NCI-H2171 treated with DMSO at 0.1 percent for 48 hours (cell line): Measurements from ENCODE around the gene SLC25A34.
"Not testable (repeated sequence)": the region's sequence is repeated elsewhere in the genome, so short reads cannot be mapped to it uniquely, and the experiment has no call there.

Source experiments
- DNase-seq: peaks from one replicate; lab custom pipeline; 2025; lab: John Stamatoyannopoulos, UW

SLC25A34 gene

DNA sequence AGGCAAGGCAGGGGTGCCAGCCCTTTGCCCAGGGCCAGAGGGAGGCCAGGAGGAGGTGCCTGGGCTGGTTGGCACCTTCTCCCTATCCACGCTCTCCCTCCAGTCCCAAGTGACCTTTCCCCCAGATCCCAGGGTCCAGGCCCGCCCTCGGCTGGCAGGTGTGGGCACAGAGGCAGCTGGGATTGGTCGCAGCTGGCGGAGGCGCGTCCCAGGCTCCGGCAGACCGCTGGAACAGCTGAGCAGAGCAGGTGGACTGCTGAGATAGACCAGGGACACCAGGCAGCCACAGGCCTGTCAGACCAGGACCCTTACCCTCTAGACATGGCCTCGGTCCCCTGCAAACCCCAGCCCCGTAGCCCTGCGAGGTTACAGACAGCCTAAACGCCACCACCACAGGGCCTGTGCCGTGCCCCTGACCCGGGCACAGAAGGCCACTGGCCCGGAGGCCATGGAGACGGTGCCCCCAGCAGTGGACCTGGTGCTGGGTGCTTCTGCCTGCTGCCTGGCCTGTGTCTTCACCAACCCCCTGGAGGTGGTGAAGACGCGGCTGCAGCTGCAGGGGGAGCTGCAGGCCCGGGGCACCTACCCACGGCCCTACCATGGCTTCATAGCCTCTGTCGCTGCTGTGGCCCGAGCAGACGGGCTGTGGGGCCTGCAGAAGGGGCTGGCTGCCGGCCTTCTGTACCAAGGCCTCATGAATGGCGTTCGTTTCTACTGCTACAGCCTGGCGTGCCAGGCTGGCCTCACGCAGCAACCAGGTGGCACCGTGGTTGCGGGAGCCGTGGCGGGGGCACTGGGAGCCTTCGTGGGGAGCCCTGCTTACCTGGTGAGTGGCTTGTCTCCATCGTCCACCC lies at the start of gene SLC25A34:
SLC25A34 (plus strand) TSS at position 221 of the 854 bp plus-strand sequence; CDS start at position 449, 228 bp downstream.
- peak; percentile 70 for DNase-seq

DNA sequence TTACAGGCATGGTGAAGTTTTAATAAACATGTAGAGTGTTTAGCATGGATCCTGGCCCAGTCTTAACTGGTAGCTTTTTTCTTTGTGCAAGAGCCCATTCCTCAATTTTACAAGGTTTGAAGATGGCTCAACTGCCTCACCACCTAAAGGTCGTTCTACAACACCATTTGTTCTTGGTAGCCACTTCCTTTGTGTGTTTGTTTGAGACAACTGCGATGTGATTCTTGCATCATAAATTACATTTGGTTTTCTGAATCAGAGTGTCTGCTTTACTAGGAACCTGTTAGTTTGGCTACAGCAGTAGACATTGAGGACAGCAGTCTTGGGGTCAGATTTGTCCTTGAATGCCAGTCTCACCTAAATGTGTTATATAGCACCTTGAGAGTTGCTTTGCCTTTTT lies 48.6 kb upstream of the SLC25A34 start:
- DNase-seq: no peak

DNA sequence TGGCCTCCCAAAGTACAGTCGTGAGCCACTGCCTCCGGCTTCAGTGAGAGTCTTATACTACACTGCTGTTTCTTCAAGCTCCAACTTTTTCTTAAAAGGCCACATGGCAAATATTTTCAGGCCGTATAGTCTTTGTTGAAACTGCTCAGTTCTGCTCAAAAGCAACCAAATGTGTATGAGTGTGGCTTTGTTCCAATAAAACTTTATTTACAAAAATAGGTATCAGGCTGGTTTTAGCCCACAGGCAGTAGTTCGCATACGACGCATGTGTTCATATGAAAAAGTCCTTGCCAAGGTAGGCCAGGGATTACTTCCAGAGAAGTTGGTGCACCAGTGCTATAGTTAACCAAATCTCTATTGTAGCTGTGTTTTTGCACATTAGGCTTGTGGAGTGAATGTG lies 45.7 kb upstream of the SLC25A34 start:
- no peak for DNase-seq

DNA sequence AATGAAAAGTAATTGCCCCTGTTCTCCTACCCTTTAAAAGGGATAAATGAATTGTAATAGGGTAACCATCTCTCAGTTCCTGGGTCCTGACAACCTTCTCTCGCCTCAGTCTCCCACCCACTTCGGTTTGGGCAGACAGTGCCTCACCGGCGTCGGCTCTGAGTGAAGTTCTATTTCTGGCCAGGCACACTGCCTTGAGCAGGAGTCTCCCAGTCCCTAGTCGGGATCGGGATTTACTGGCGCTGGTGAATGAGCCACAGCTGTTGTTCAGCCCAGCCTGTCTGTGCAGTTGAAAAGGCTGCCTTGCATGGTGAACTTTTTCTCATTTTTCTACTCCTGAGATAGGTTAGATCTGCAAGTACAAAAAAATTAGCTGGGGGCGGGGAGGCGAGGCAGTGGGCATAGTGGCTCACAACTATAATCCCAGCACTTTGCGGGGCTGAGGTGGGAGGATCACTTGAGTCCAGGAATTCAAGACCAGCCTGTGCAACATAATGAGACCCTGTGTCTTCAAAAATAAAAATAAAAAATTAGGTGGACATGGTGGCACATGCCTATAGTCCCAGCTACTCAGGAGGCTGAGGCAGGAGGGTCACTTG lies 44.5 kb upstream of the SLC25A34 start:
- DNase-seq: no peak

DNA sequence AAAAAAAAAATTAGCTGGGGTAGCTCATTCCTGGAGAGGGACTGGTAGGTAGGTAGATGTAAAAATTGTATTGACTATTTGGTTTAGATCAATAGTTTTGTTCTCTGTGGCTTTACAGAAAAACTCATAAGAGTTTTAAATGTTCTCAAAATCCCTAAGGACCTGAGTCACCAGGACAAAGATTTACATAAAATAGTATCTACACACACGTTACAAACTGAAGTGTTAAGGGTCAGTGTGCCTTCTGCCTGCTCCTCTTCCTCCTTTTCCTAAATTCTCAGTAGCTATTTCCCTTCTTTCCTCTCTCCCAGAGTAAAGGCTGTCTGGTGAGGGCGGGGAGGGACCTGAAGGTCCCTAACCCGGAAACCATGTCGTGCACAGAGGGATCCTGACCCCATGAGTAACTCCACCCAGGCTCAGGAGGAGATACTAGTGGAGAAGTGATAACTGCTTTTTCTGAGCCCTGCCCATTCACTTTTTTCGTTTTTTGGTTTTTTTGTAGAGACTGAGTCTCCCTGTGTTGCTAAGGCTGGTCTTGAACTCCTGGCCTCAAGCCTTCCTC lies 43.9 kb upstream of the SLC25A34 start:
- DNase-seq: no peak

DNA sequence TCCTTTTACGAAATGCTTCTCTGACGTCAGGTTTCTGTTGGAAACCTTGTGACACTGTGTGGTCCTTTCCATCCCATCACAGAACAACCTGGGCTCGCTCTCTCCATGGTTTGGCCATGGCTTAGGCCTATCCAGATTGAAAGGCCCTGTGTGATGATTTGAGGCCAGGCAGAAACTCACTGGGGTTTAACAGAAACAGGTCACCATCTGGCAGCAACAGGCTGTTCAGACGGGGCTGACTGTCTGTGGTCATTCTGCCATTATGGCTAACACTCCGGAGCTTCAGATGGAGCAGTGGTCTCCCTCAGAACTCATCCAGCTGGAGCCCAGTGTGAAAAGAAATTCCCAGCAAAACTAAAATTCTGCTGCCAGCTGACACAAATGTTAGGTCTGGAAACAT lies 42.7 kb upstream of the SLC25A34 start:
- DNase-seq: no peak

DNA sequence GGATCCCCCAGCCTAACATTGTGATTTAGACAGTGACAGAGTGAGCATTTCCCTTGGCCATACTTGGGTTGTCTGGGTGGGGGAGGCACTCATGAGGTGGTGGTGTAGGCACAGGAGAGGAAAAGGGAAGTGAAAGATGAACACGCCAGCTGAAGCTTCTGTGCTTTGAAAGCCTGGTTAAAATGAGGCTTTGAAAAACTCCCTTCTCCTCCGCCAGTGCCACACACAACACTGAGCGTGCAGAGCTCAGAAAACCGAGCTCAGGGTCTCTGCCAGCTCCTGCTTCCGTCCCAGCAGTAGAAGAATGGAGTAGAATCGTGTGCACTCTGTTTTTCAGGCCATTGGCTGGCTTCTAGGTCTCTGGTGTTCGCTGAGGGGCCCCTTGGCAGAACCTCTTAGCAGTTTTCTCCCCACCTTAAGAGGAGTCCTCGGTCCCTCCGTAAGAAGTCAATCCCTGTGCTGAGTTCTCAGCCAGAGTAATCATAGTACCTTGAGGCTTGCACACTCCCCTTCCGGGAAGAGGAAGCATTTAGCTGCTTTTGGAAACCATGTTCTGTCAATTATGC lies 39.0 kb upstream of the SLC25A34 start:
- no peak for DNase-seq

DNA sequence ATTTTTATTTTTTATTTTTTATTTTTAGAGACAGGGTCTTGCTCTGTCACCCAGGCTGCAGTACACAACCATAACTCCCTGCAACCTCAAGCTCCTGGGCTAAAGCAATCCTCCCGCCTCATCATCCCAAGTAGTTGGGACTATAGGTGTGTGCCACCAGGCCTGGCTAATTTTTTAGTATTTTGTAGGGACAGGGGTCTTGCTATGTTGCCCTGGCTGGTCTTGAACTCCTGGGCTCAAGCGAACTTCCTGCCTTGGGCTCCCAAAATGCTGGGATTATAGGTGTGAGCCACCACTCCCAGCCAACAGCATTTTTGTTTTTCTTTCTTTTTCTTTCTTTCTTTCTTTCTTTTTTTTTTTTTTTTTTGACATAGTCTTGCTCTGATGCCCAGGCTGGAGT lies 37.9 kb upstream of the SLC25A34 start:
- no peak for DNase-seq

DNA sequence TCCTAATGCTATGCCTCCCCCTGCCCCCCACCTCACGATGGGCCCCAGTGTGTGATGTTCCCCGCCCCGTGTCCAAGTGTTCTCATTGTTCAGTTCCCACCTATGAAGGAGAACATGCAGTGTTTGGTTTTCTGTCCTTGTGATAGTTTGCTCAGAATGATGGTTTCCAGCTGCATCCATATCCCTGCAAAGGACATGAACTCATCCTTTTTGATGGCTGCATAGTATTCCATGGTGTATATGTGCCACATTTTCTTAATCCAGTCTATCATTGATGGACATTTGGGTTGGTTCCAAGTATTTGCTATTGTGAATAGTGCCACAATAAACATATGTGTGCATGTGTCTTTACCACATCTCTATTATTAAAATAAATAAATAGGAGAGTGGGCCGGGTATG lies 36.7 kb upstream of the SLC25A34 start:
- not testable (repeated sequence) for DNase-seq

DNA sequence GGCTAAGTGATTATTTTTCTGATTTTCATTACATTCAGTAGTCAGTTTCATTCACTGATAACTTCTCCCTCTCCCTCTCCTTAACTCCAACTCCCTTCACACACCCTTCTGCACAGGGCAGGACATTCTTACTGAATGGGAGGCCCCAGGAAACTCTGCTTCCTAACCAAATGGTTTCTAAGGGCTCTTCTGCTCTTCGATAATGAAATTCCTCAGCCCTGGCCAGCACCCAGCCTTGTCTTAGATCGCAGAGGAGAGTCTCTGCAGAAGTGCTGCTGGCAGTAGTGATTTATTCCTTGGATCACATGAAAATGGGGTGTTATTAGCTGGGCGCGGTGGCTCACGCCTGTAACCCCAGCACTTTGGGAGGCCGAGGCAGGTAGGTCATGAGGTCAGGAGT lies 35.5 kb upstream of the SLC25A34 start:
- DNase-seq: no peak

DNA sequence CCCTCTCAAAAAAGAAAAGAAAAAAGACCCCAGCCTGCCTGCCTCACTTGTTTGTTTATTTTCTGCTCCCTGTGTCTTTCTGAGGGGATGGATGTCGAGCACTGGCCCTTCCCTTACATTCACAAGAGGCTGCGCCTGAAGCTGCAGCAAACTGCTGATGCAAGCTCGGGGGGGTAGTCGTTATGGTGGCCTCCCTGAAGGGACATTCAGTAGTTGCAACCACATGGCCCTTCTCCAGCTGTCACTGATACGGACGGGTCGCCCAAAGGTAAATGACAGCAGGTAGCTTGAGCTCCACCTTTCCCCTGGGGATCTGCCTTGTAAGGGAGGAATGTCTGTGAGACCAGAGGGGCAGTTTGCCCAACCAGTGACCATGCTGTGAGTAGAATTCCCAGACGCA lies 34.3 kb upstream of the SLC25A34 start:
- DNase-seq: peak; percentile 16

DNA sequence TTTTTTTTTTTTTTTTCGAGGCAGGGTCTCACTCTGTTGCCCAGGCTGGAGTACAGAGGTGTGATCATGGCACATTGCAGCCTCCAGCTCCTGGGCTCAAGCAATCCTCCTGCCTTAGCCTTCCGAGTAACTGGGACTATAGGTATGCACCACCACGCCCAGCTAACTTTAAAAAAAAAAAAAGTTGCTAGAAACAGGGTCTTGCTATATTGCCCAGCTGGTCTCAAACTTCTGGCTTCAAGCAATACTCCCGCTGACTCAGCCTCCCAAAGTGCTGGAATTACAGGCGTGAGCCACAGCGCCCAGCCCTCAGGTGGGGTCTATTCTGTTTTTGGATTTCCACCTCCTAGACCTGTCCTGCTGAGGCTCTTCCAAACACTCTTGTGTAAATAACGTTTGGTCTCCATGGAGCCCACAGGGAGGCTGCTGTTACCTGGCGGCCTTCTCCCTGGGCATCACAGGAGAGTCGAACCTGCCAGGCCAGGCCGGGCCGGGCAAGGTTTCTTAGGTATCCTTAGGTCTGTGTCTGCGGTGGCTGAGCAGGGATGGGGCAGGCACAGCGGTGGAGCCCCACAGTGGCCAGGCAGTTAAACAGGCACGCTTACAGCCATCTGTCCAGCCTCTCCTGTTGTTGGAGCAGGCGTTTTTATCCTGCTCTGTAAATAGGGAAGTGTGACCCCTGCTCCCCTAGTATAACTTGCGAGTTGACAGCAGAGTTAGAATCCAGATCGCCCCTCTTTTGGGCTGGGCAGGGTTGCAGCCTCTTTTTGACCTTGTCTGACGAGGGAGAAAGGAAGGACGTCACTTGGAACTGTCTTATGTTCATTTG lies 33.1 kb upstream of the SLC25A34 start:
- no peak for DNase-seq

DNA sequence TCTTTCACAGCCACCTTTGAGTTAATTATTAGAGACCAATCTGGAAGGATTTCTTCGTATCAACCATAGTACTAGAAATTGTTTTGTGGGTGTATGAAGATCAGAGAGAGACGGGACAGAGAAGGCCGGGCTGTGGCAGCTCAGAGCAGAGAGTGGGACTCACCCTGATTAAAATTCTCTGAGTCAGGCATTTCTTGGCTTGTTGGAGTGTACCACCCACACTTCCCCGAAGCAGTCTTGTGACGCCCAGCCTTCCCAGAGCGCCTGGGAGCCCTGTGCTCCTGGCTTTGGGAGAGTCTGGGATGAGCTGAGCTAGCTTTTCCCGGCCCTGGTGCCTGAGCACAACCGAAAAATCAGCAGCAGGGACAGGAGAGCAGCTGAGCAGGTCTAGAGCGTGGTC lies 32.5 kb upstream of the SLC25A34 start:
- DNase-seq: no peak

DNA sequence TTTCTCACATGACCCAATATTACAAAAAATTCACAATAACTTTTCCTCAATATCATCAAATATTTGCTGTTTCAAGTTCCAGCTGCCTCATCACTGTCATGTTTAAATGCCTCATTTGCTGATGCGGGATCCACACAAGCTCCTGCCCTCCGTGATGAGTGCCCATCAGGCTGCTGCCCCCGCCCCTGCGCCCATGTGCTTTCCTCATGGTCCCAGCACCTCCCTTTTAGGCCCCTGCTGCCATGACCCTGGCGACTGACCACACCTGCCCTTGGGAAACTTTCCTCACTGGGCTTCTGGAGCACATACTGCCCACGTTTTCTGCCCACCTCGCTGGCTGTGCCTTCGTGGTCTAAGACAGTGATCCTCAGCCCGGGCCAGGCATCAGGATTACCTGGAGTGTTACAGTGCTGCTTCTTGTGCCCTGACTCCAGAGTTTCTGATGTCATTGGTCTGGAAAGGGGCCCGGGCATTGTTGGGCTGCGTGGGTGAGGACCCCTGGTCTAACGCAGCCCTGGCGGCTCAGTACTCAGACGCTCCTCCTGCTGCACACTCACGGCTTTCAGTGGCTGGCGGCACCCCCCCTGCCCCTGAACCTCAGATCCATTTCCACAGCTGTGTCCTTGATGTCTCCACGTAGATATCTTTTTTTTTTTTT lies 31.4 kb upstream of the SLC25A34 start:
- no peak for DNase-seq

DNA sequence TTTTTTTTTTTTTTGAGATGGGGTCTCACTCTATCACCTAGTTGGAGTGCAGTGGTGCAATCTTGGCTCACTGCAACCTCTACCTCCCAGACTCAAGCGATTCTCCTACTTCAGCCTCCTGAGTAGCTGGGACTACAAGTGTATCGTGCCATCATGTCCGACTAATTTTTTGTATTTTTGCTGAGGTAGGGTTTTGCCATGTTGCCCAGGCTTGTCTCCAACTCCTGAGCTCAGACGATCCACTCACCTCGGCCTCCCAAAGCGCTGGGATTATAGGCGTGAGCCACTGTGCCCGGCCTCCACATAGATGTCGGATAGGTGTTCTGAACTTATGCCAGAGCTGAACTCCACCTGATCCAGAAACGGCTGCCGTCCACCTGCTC lies 30.9 kb upstream of the SLC25A34 start:
- DNase-seq: no peak

DNA sequence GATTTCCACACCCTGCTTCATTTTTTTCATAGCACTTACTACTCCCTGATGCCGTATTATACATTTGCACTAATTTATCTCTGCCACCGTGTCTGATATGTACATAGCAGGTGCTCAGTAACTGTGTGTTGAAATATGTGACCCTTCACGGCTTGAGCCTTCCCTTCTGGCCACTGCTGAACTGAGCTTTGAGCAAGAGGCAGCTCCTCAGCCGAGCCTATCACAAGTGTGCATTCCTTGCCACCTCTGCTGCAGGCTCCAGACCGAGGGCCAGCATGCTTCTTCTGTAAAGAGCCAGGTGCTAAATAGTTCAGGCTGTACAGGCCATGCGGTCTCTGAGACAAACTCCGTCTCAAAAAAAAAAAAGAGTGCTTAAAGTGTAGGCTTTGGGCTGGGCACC lies 29.3 kb upstream of the SLC25A34 start:
- no peak for DNase-seq

DNA sequence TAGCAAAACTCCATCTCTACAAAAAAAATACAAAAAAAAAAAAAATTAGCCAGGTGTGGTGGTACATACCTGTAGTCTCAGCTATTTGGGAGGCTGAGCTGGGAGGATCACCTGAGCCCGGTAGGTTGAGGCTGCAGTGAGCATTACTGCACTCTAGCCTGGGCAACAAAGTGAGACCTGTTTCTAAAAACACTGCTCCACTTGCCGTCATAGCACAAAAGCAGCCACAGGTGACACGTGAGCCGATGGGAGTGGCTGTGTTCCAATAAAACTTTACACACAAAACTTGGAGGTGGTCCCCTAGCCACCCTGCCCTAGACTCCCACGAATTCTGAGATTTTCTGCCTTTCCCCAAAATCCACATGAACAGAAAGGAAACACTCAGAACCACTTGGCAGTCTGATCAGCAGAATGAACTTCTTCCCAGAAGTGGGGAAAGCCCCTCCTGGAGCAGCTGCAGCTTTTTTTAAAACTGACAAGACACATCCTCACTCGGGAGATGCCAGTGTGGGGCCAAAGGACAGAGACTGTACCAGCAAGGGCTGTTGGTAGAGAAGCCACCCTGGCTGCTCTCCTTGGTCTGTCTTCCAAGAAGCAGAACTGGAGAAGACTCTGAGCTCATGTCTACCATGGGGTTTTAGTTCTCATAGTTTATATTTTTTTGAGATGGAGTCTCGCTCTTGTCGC lies 28.7 kb upstream of the SLC25A34 start:
- no peak for DNase-seq

DNA sequence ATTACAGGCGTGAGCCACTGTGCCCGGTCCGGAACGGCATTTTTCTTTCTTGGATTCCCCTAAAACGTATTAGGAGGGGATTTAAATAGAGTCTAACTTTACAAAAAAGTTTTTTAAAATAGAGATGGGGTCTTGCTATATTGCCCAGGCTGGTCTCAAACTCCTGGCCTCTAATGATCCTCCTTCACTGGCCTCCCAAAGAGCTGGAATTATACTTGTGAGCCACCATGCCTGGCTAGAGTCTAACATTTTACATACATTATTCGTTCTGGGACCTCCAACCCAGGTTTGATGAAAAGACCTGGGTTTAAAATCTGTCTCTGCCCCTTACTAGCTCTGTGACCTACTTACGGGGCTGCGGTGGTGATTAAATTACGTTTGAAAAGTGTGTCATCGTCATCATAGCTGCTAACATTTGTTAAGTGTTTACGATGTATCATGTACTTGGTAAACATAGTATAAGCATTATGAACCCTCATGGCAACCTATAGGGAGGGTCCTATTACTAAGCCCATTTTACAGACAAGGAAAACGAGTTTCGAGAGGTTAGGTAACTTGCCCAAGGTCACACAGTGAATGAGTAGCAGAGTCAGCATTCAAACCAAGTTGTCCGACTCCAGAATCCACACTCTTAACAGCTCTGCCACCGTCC lies 27.4 kb upstream of the SLC25A34 start:
- no peak for DNase-seq

DNA sequence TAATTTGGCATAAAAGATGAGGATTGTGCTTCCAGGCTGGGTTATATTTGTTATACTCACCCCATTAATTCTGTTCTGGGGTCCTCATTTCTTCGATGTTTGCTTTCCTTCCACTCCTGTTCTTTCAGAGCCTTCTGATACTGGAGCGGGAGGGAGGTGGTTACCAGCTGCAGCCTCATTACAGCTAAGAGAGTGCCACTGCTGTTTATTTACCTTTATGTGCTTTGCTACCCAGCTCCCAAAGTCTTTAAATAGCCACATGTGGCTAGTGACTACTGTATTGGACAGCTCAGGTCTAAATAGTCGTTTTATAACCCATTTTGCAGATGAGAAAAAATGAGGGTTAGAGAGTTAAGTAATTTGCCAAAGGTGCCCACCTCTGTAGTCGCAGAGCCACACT lies 26.8 kb upstream of the SLC25A34 start:
- no peak for DNase-seq

DNA sequence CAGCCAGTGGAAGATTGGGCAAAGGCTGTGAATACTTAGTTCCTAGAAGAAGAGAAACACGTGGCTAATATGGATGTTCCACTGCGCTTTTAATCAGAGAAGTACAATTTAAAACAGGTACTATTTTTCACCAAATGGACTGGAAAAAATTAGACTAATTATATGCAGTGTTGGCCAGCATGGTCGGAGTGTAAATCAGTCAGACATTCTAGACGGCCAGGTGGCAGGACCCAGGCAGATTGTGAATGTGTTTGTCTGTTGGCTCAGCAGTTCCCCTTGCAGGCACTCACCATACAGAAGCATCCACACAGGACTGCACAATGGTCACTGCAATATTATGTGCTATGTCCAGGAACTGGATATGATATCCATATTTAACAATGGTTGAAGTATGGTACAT lies 23.9 kb upstream of the SLC25A34 start:
- peak; percentile 27 for DNase-seq
